AG04449 (cell line): Measurements from ENCODE around the gene NOS1AP.
"Not testable (repeated sequence)": the region's sequence is repeated elsewhere in the genome, so short reads cannot be mapped to it uniquely, and the experiment has no call there.

ENCODE experiments used
- CTCF ChIA-PET: fragments of 350-600 bp; formaldehyde crosslinking; extraction: SDS; loops from one replicate; lab custom pipeline; 2021; ENCODE audit warnings: antibody characterized with exemption; lab: Yijun Ruan, JAX
- POLR2A ChIA-PET: fragments of 400-600, 350-600 bp; formaldehyde crosslinking; extraction: SDS; loops from one replicate; lab custom pipeline; 2020; ENCODE audit warnings: antibody characterized with exemption, inconsistent platforms; lab: Yijun Ruan, JAX
- DNase-seq: peaks from one replicate; pipeline ENCODE4 v3.0.0-alpha.2; 2010; ENCODE audit warnings: low read depth, low spot score
- H3K4me3 ChIP-seq: 2 replicates; pipeline ENCODE4 v1.5.1; 2011; ENCODE audit warnings: low read depth, mild to moderate bottlenecking, control low read depth, low read length
- CTCF ChIP-seq: IDR thresholded peaks from one replicate; pipeline ENCODE4 v1.5.1; 2011; ENCODE audit warnings: mild to moderate bottlenecking, moderate library complexity, low read length, control low read depth, inconsistent platforms; ENCODE audit not compliant: insufficient read depth; ENCODE audit errors: missing control alignments

NOS1AP gene

GRCh38 chr1:162040657-162041056 is 28.8 kb upstream of the NOS1AP start:
- ChIA-PET CTCF (interaction anchor here (0.5 to 5.2 kb wide), 21 partner anchors 9 to 435 kb away, joined by 3 to 56 read pairs (median 4); partner anchors contain the start of gene OLFML2B), POLR2A (no interaction called here)
- DNase-seq: no peak
- no peak overlapping the region for H3K4me3 ChIP-seq
- peak; percentile 55 for TF ChIP-seq CTCF

- no peak for TF ChIP-seq CTCF
- POLR2A ChIA-PET: no interaction called here
- H3K4me3 ChIP-seq: no peak overlapping the region
- DNase-seq: no peak
- CTCF ChIA-PET: interaction anchor here (1.0 to 5.2 kb wide), 2 partner anchors 8 to 250 kb away, joined by 4 to 56 read pairs; no protein-coding TSS in a partner anchor
These were observed 27.1 kb upstream of the NOS1AP start for GRCh38 chr1:162042361-162042760.

- CTCF ChIA-PET: interaction anchor here (0.6 to 2.6 kb wide), 3 partner anchors 9 to 555 kb away, joined by 3 to 18 read pairs (median 7); no protein-coding TSS in a partner anchor
- no peak for TF ChIP-seq CTCF
- POLR2A ChIA-PET: no interaction called here
- no peak overlapping the region for H3K4me3 ChIP-seq
- no peak for DNase-seq
These were observed 22.6 kb upstream of the NOS1AP start for GRCh38 chr1:162046921-162047320.

DNA sequence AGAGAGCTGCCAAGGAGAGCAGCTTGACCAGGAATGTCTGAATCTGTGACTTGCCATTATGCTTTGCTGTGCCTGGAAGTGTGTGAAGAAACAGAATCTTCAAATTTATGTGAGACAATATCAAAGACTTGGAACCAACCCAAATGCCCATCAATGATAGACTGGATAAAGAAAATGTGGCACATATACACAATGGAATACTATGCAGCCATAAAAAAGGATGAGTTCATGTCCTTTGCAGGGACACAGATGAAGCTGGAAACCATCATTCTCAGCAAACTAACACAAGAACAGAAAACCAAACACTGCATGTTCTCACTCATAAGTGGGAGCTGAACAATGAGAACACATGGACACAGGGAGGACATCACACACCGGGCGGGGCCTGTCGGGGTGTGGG is 15.5 kb upstream of the NOS1AP start:
- POLR2A ChIA-PET, H3K4me3 ChIP-seq, DNase-seq: not testable (repeated sequence)
- CTCF ChIA-PET: interaction anchor here (1.1 to 4.3 kb wide), 5 partner anchors 10 to 261 kb away, joined by 3 to 20 read pairs (median 7); no protein-coding TSS in a partner anchor

DNA sequence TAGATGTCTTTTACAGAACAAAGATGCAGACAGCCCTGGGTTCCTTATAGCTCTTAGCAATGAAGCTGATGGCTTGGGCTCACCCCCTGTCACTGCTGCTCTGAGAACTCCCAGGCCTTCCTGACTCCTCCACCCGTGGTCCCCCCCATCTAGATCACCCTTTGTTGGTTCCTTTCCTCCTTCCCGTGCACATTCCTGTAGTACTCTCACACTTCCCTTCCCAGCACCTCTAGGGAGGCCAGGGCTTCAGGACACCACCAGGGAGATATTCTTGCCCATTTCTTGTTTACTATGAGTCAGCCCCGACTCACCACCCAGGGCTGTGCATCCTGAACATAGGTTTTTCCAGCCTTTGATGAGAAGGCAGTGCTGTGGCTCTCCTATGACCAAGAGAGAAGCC is 14.4 kb upstream of the NOS1AP start:
- ChIA-PET POLR2A (no interaction called here), CTCF (interaction anchor here (0.8 to 2.0 kb wide), 6 partner anchors 9 to 337 kb away, joined by 4 to 38 read pairs (median 6); no protein-coding TSS in a partner anchor)
- no peak overlapping the region for H3K4me3 ChIP-seq
- no peak for TF ChIP-seq CTCF
- peak; percentile 24 for DNase-seq

DNA sequence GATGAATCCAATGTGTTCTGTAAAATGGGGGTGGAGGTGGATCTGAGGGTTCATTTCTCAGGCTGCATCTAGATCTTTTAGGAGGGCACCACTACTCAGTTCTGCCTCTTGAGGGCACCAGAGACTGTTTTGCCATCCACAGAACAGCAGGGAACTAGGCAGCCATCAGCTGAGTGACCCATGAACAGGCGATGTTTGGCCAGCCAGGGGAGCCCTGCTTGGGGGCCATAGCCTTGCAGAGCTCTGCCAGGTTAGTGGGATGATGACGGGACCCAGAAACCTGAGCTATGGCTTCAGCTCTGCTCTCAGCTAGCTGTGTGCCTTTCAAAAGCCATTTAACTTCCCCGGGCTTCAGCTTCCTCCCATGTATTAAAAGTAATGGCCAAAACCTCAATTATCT is 13.4 kb upstream of the NOS1AP start:
- ChIA-PET POLR2A (no interaction called here), CTCF (interaction anchor here (0.6 to 2.0 kb wide), 38 partner anchors 11 to 779 kb away, joined by 3 to 47 read pairs (median 4); partner anchors contain the start of genes C1orf226 and NOS1AP)
- TF ChIP-seq CTCF: peak; percentile 91
- DNase-seq: no peak
- no peak overlapping the region for H3K4me3 ChIP-seq

DNA sequence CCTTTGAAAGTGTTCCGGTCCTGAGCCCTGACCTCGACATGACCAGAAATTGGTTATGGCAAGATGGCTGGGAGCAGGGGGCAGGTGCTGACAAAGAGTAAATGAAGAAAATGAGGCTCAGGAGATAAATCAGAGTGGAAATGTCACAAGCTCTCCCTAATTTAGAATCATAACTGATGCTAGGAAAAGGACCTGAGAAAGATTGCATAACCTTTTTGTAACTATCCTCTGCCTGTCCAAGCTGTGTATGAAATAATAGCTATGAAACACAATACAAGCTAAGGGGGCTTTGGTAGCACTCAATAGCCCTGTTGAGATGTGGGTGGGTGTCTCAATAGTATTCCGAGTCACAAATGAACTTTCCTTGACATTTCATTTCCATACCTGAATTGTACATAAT is 12.9 kb upstream of the NOS1AP start:
- ChIA-PET POLR2A (no interaction called here), CTCF (interaction anchor here (0.6 to 2.0 kb wide), 38 partner anchors 10 to 779 kb away, joined by 3 to 47 read pairs (median 4); partner anchors contain the start of genes C1orf226 and NOS1AP)
- DNase-seq: no peak
- no peak overlapping the region for H3K4me3 ChIP-seq
- TF ChIP-seq CTCF: no peak
